HFFc6 (cell line): ENCODE measurements around the gene FGF14. TPM values are rescaled to one million over a fixed set of nuclear protein-coding genes. Genes with fewer than 3 reads are reported as not detected.

Experiments used
- DNase-seq: peaks from one replicate; pipeline ENCODE4 v3.0.0-alpha.2; 2018
- H3K27ac Mint-ChIP-seq: 2 replicates; pipeline ENCODE4 v1.8.0; 2020; ENCODE audit warnings: mild to moderate bottlenecking, mixed read lengths
- H3K27me3 Mint-ChIP-seq: 2 replicates; pipeline ENCODE4 v1.8.0; 2021; ENCODE audit warnings: mild to moderate bottlenecking, moderate library complexity, mixed read lengths; ENCODE audit not compliant: insufficient read depth
- H3K36me3 Mint-ChIP-seq: 2 replicates; pipeline ENCODE4 v1.8.0; 2021; ENCODE audit warnings: low read depth, mixed read lengths
- H3K4me1 Mint-ChIP-seq: 2 replicates; pipeline ENCODE4 v1.8.0; 2020; ENCODE audit warnings: low read depth, mixed read lengths
- H3K4me3 Mint-ChIP-seq: 2 replicates; pipeline ENCODE4 v1.8.0; 2020; ENCODE audit warnings: mild to moderate bottlenecking, moderate library complexity, mixed read lengths
- H3K9me3 Mint-ChIP-seq: 2 replicates; pipeline ENCODE4 v1.8.0; 2020; ENCODE audit warnings: mild to moderate bottlenecking, mixed read lengths
- CTCF ChIP-seq: fragments of 200-600 bp; sonication (generic); IDR thresholded peaks from 2 replicates; pipeline ENCODE4 v1.5.0; 2021; ENCODE audit warnings: antibody characterized with exemption, mild to moderate bottlenecking
- total RNA-seq, 6 experiments: library from RNA; stranded (reverse); fragmentation: NEBNext Ultra II Directional; extraction: Animal tissue kit (Norgen Biotek cat#: 25700); gene quantifications; 2 replicates in 1 of 6; 3 replicates in 5 of 6; pipeline ENCODE4 v1.2.3, GENCODE V29; 2021

Gene FGF14
- total RNA-seq, 6 experiments from 2014 or later = 0.02 to 0.03 TPM; not detected in 4

GRCh38 chr13:102191951-102192502 lies 209.8 kb downstream of the FGF14 start:
- DNase-seq = no peak

GRCh38 chr13:102190930-102191329 lies 210.9 kb downstream of the FGF14 start:
- Mint-ChIP-seq H3K27me3 (no peaks in the 10 kb centered on the region; the same call in 1 of the 2 replicates), H3K9me3 (peaks cover 30% of the 10 kb centered on the region), H3K36me3 (no peaks in the 10 kb centered on the region), H3K27ac (no peak overlapping the region), H3K4me1 (no peaks in the 10 kb centered on the region), H3K4me3 (no peak overlapping the region)
- TF ChIP-seq CTCF = no peak
- no peak for DNase-seq

More at GRCh38 chr13:102191951-102192502, 209.8 kb downstream of the FGF14 start:
- no peak overlapping the region for H3K27ac Mint-ChIP-seq
- no peaks in the 10 kb centered on the region for H3K4me1 Mint-ChIP-seq
- no peak overlapping the region for H3K4me3 Mint-ChIP-seq
- TF ChIP-seq CTCF = no peak
- no peaks in the 10 kb centered on the region; the same call in 1 of the 2 replicates for H3K27me3 Mint-ChIP-seq
- no peaks in the 10 kb centered on the region for H3K36me3 Mint-ChIP-seq
- peaks cover 30% of the 10 kb centered on the region for H3K9me3 Mint-ChIP-seq

GRCh38 chr13:102187313-102187712 lies 214.5 kb downstream of the FGF14 start:
- no peak overlapping the region for H3K4me3 Mint-ChIP-seq
- H3K27me3 Mint-ChIP-seq = no peaks in the 10 kb centered on the region
- TF ChIP-seq CTCF = no peak
- no peak for DNase-seq
- no peak overlapping the region for H3K27ac Mint-ChIP-seq
- no peaks in the 10 kb centered on the region for H3K36me3 Mint-ChIP-seq
- H3K9me3 Mint-ChIP-seq = peaks cover 15% of the 10 kb centered on the region
- no peaks in the 10 kb centered on the region for H3K4me1 Mint-ChIP-seq

- Mint-ChIP-seq H3K27me3 (no peaks in the 10 kb centered on the region), H3K36me3 (no peaks in the 10 kb centered on the region), H3K4me1 (no peaks in the 10 kb centered on the region), H3K27ac (no peak overlapping the region), H3K4me3 (no peak overlapping the region), H3K9me3 (peaks cover 9% of the 10 kb centered on the region)
- TF ChIP-seq CTCF = no peak
- DNase-seq = no peak
Observed at GRCh38 chr13:102185375-102185984, 216.4 kb downstream of the FGF14 start.

- DNase-seq = no peak
- H3K27me3 Mint-ChIP-seq = no peaks in the 10 kb centered on the region
- no peak overlapping the region for H3K27ac Mint-ChIP-seq
- H3K36me3 Mint-ChIP-seq = no peaks in the 10 kb centered on the region
- H3K9me3 Mint-ChIP-seq = peaks cover 9% of the 10 kb centered on the region
- H3K4me3 Mint-ChIP-seq = no peak overlapping the region
- no peaks in the 10 kb centered on the region for H3K4me1 Mint-ChIP-seq
- TF ChIP-seq CTCF = no peak
Observed at GRCh38 chr13:102183509-102184182, 218.2 kb downstream of the FGF14 start.
